Measurements from ENCODE around the gene CCDC39. TPM values are rescaled to one million over a fixed set of nuclear protein-coding genes. Genes with fewer than 3 reads are reported as not detected.

CCDC39 gene
- total RNA-seq, 1 donor from 2014 or later = 0.13 TPM

Other genes starting within 250 kb of the CCDC39 start
- gene TTC14, start 77.3 kb downstream of the CCDC39 start, total RNA-seq = 19.7 and 25.5 TPM in 2 replicates
- gene FXR1, start 233.2 kb upstream of the CCDC39 start, total RNA-seq = 97.1 and 123 TPM in 2 replicates

Data from kidney epithelial cell (primary cell).